ENCODE results near the gene CDK6.
A peak's percentile ranks its signal among the peaks of the same experiment; 100 is the strongest.

Gene CDK6

GRCh38 chr7:92696584-92696983, 139.8 kb downstream of the CDK6 start:
- no peak overlapping the region for H2BK15ac ChIP-seq (ENCODE audit: low read length)
- H2AFZ ChIP-seq (ENCODE audit: low read length), result no peak overlapping the region
- no peak overlapping the region for H2AK5ac ChIP-seq (ENCODE audit: low read depth, low read length)
- no peaks in the 10 kb centered on the region for H3K36me3 ChIP-seq (replicated peaks in 1 of 2; ENCODE audit: control insufficient read depth in 2 of 2, insufficient read depth in 2 of 2, low read length in 2 of 2)
- no peak overlapping the region for H3K27ac ChIP-seq (replicated peaks; ENCODE audit: low read length)
- no peak for DNase-seq (ENCODE audit: low spot score)
- H3K4ac ChIP-seq (ENCODE audit: low read length), result no peak overlapping the region
- no peaks in the 10 kb centered on the region for H3K27me3 ChIP-seq (ENCODE audit: control insufficient read depth in 3 of 3, insufficient read depth in 3 of 3, low read depth in 1 of 3, low read length in 3 of 3)
- WGBS, 2 donors (ENCODE audit: extremely low coverage in 2 of 2, insufficient read length in 2 of 2, insufficient replicate concordance in 1 of 2), result no CpG with 5 or more reads among the region's 4 CpGs
- H3K9me3 ChIP-seq (replicated peaks in 1 of 2; ENCODE audit: control insufficient read depth in 2 of 2, insufficient read depth in 1 of 2, low read depth in 1 of 2, low read length in 2 of 2), result peaks cover 0 to 9% of the 10 kb centered on the region in 2 donors
- no peak overlapping the region for H3K23ac ChIP-seq (ENCODE audit: low read depth, low read length, poor library complexity)
- H2BK5ac ChIP-seq (ENCODE audit: low read length), result no peak overlapping the region
- H3K4me1 ChIP-seq (ENCODE audit: control insufficient read depth in 2 of 2, insufficient read depth in 1 of 2, low read depth in 1 of 2, low read length in 2 of 2), result peaks cover 6 to 26% of the 10 kb centered on the region in 2 donors
- no peak overlapping the region for H4K8ac ChIP-seq (ENCODE audit: low read depth, low read length)
- H2BK12ac ChIP-seq (ENCODE audit: low read length), result no peak overlapping the region
- no peak overlapping the region for H3K14ac ChIP-seq (ENCODE audit: low read length)
- H3K79me1 ChIP-seq (ENCODE audit: low read depth, low read length), result no peaks in the 10 kb centered on the region
- H3K9ac ChIP-seq (ENCODE audit: low read depth, low read length, poor library complexity), result no peak overlapping the region
- H2BK120ac ChIP-seq (ENCODE audit: low read depth, low read length), result no peak overlapping the region
- H4K91ac ChIP-seq (ENCODE audit: low read depth, low read length, poor library complexity), result no peak overlapping the region
- H3K4me3 ChIP-seq (ENCODE audit: low read length in 2 of 2), result peak overlapping the region in 1 of 2 donors; percentile 50
- H3K18ac ChIP-seq (ENCODE audit: low read length), result no peak overlapping the region
- H3K4me2 ChIP-seq (ENCODE audit: insufficient read depth, low read length, poor library complexity, severe bottlenecking), result no peak overlapping the region

- Histone ChIP-seq H3K4me1 (ENCODE audit: control insufficient read depth in 2 of 2, insufficient read depth in 1 of 2, low read depth in 1 of 2, low read length in 2 of 2) (peaks cover 6 to 26% of the 10 kb centered on the region in 2 donors), H2BK120ac (ENCODE audit: low read depth, low read length) (no peak overlapping the region), H2BK5ac (ENCODE audit: low read length) (no peak overlapping the region), H3K79me1 (ENCODE audit: low read depth, low read length) (no peaks in the 10 kb centered on the region), H3K27ac (replicated peaks; ENCODE audit: low read length) (no peak overlapping the region), H4K8ac (ENCODE audit: low read depth, low read length) (no peak overlapping the region), H3K14ac (ENCODE audit: low read length) (no peak overlapping the region), H3K36me3 (replicated peaks in 1 of 2; ENCODE audit: control insufficient read depth in 2 of 2, insufficient read depth in 2 of 2, low read length in 2 of 2) (no peaks in the 10 kb centered on the region), H3K9me3 (replicated peaks in 1 of 2; ENCODE audit: control insufficient read depth in 2 of 2, insufficient read depth in 1 of 2, low read depth in 1 of 2, low read length in 2 of 2) (peaks cover 0 to 9% of the 10 kb centered on the region in 2 donors), H2AFZ (ENCODE audit: low read length) (peak overlapping the region; percentile 69), H3K23ac (ENCODE audit: low read depth, low read length, poor library complexity) (no peak overlapping the region), H3K4me3 (ENCODE audit: low read length in 2 of 2) (peak overlapping the region; percentile 37 to 50), H3K4ac (ENCODE audit: low read length) (no peak overlapping the region), H3K18ac (ENCODE audit: low read length) (no peak overlapping the region), H2BK15ac (ENCODE audit: low read length) (no peak overlapping the region), H3K9ac (ENCODE audit: low read depth, low read length, poor library complexity) (no peak overlapping the region), H4K91ac (ENCODE audit: low read depth, low read length, poor library complexity) (no peak overlapping the region), H3K4me2 (ENCODE audit: insufficient read depth, low read length, poor library complexity, severe bottlenecking) (peak overlapping the region; percentile 51), H3K27me3 (ENCODE audit: control insufficient read depth in 3 of 3, insufficient read depth in 3 of 3, low read depth in 1 of 3, low read length in 3 of 3) (no peaks in the 10 kb centered on the region), H2BK12ac (ENCODE audit: low read length) (no peak overlapping the region), H2AK5ac (ENCODE audit: low read depth, low read length) (no peak overlapping the region)
- DNase-seq (ENCODE audit: low spot score), result peak; percentile 66
- WGBS, 2 donors (ENCODE audit: extremely low coverage in 2 of 2, insufficient read length in 2 of 2, insufficient replicate concordance in 1 of 2), result no CpG with 5 or more reads among the region's 15 CpGs
Measured at GRCh38 chr7:92695308-92696261, 140.8 kb downstream of the CDK6 start.

- Histone ChIP-seq H2BK5ac (ENCODE audit: low read length) (no peak overlapping the region), H2BK15ac (ENCODE audit: low read length) (no peak overlapping the region), H3K27ac (replicated peaks; ENCODE audit: low read length) (no peak overlapping the region), H3K18ac (ENCODE audit: low read length) (no peak overlapping the region), H3K9ac (ENCODE audit: low read depth, low read length, poor library complexity) (no peak overlapping the region), H4K91ac (ENCODE audit: low read depth, low read length, poor library complexity) (no peak overlapping the region), H2AFZ (ENCODE audit: low read length) (no peak overlapping the region), H3K79me1 (ENCODE audit: low read depth, low read length) (no peaks in the 10 kb centered on the region), H3K4me2 (ENCODE audit: insufficient read depth, low read length, poor library complexity, severe bottlenecking) (no peak overlapping the region), H4K8ac (ENCODE audit: low read depth, low read length) (no peak overlapping the region), H3K23ac (ENCODE audit: low read depth, low read length, poor library complexity) (no peak overlapping the region), H3K27me3 (ENCODE audit: control insufficient read depth in 3 of 3, insufficient read depth in 3 of 3, low read depth in 1 of 3, low read length in 3 of 3) (no peaks in the 10 kb centered on the region), H3K4me3 (ENCODE audit: low read length in 2 of 2) (no peak overlapping the region), H3K14ac (ENCODE audit: low read length) (no peak overlapping the region), H3K4me1 (ENCODE audit: control insufficient read depth in 2 of 2, insufficient read depth in 1 of 2, low read depth in 1 of 2, low read length in 2 of 2) (peaks cover 6 to 26% of the 10 kb centered on the region in 2 donors), H3K9me3 (replicated peaks in 1 of 2; ENCODE audit: control insufficient read depth in 2 of 2, insufficient read depth in 1 of 2, low read depth in 1 of 2, low read length in 2 of 2) (peaks cover 0 to 15% of the 10 kb centered on the region in 2 donors), H2BK12ac (ENCODE audit: low read length) (no peak overlapping the region), H2BK120ac (ENCODE audit: low read depth, low read length) (no peak overlapping the region), H3K4ac (ENCODE audit: low read length) (no peak overlapping the region), H3K36me3 (replicated peaks in 1 of 2; ENCODE audit: control insufficient read depth in 2 of 2, insufficient read depth in 2 of 2, low read length in 2 of 2) (no peaks in the 10 kb centered on the region), H2AK5ac (ENCODE audit: low read depth, low read length) (no peak overlapping the region)
- no peak for DNase-seq (ENCODE audit: low spot score)
Measured at GRCh38 chr7:92694211-92694610, 142.2 kb downstream of the CDK6 start.

GRCh38 chr7:92693519-92693918, 142.9 kb downstream of the CDK6 start:
- no CpG with 5 or more reads among the region's 1 CpG for WGBS, 2 donors (ENCODE audit: extremely low coverage in 2 of 2, insufficient read length in 2 of 2, insufficient replicate concordance in 1 of 2)
- Histone ChIP-seq H3K14ac (ENCODE audit: low read length) (no peak overlapping the region), H3K18ac (ENCODE audit: low read length) (no peak overlapping the region), H2BK15ac (ENCODE audit: low read length) (no peak overlapping the region), H2AK5ac (ENCODE audit: low read depth, low read length) (no peak overlapping the region), H3K9ac (ENCODE audit: low read depth, low read length, poor library complexity) (no peak overlapping the region), H2BK120ac (ENCODE audit: low read depth, low read length) (no peak overlapping the region), H3K4me2 (ENCODE audit: insufficient read depth, low read length, poor library complexity, severe bottlenecking) (no peak overlapping the region), H3K4me1 (ENCODE audit: control insufficient read depth in 2 of 2, insufficient read depth in 1 of 2, low read depth in 1 of 2, low read length in 2 of 2) (peaks cover 6 to 22% of the 10 kb centered on the region in 2 donors), H3K23ac (ENCODE audit: low read depth, low read length, poor library complexity) (no peak overlapping the region), H3K4me3 (ENCODE audit: low read length in 2 of 2) (no peak overlapping the region), H3K27me3 (ENCODE audit: control insufficient read depth in 3 of 3, insufficient read depth in 3 of 3, low read depth in 1 of 3, low read length in 3 of 3) (no peaks in the 10 kb centered on the region), H2AFZ (ENCODE audit: low read length) (no peak overlapping the region), H2BK12ac (ENCODE audit: low read length) (no peak overlapping the region), H4K91ac (ENCODE audit: low read depth, low read length, poor library complexity) (no peak overlapping the region), H4K8ac (ENCODE audit: low read depth, low read length) (no peak overlapping the region), H3K79me1 (ENCODE audit: low read depth, low read length) (no peaks in the 10 kb centered on the region), H3K36me3 (replicated peaks in 1 of 2; ENCODE audit: control insufficient read depth in 2 of 2, insufficient read depth in 2 of 2, low read length in 2 of 2) (no peaks in the 10 kb centered on the region), H3K27ac (replicated peaks; ENCODE audit: low read length) (no peak overlapping the region), H3K4ac (ENCODE audit: low read length) (no peak overlapping the region), H3K9me3 (replicated peaks in 1 of 2; ENCODE audit: control insufficient read depth in 2 of 2, insufficient read depth in 1 of 2, low read depth in 1 of 2, low read length in 2 of 2) (peaks cover 0 to 15% of the 10 kb centered on the region in 2 donors), H2BK5ac (ENCODE audit: low read length) (no peak overlapping the region)
- no peak for DNase-seq (ENCODE audit: low spot score)

Measured in neuronal stem cell (in vitro differentiated cells).